CD8-positive, alpha-beta memory T cell (primary cell): Measurements from ENCODE around the gene MIB2. TPM values are rescaled to one million over a fixed set of nuclear protein-coding genes. Genes with fewer than 3 reads are reported as not detected.

Experiments
- CTCF ChIA-PET: fragments of 350-600 bp; sonication (Branson Sonifier 250); formaldehyde crosslinking; loops from one replicate; lab custom pipeline; 2021; ENCODE audit warnings: antibody characterized with exemption; lab: Charles Lee
- POLR2A ChIA-PET: fragments of 350-600 bp; sonication (Branson Sonifier 250); formaldehyde crosslinking; loops from one replicate; lab custom pipeline; 2021; ENCODE audit warnings: antibody characterized with exemption; lab: Charles Lee
- DNase-seq, 5 donors: peaks; one replicate each; pipeline versions ENCODE4 v3.0.0 to v3.0.0-alpha.2; 2020 to 2022; ENCODE audit warnings: mixed read lengths in 1 of 5
- H3K27ac ChIP-seq: one replicate; pipeline ENCODE4 v1.7.0; 2013; ENCODE audit warnings: low read depth, mild to moderate bottlenecking, low read length, moderate library complexity
- H3K27me3 ChIP-seq: 2 replicates; pipeline ENCODE4 v1.7.0; 2013; ENCODE audit warnings: low read length, mild to moderate bottlenecking; ENCODE audit not compliant: insufficient read depth, poor library complexity, severe bottlenecking
- H3K36me3 ChIP-seq: 2 replicates; pipeline ENCODE4 v1.7.0; 2013; ENCODE audit warnings: mild to moderate bottlenecking, low read length, moderate library complexity; ENCODE audit not compliant: insufficient read depth
- H3K4me1 ChIP-seq: 2 replicates; pipeline ENCODE4 v1.7.0; 2013; ENCODE audit warnings: mild to moderate bottlenecking, low read length, moderate library complexity; ENCODE audit not compliant: insufficient read depth
- H3K4me3 ChIP-seq: 2 replicates; pipeline ENCODE4 v1.7.0; 2013; ENCODE audit warnings: mild to moderate bottlenecking, low read length
- H3K9me3 ChIP-seq: 2 replicates; pipeline ENCODE4 v1.7.0; 2013; ENCODE audit warnings: mild to moderate bottlenecking, low read length
- H3K27ac Mint-ChIP-seq, 8 donors: one replicate each; pipeline ENCODE4 v1.8.0; 2020 to 2021; ENCODE audit warnings: mixed read lengths in 8 of 8, mild to moderate bottlenecking in 6 of 8, inconsistent platforms in 3 of 8, moderate library complexity in 3 of 8
- H3K27me3 Mint-ChIP-seq, 2 donors: one replicate each; pipeline ENCODE4 v1.8.0; 2020 to 2021; ENCODE audit warnings: mixed read lengths in 2 of 2, mild to moderate bottlenecking in 1 of 2, moderate library complexity in 1 of 2
- H3K36me3 Mint-ChIP-seq, 3 donors: one replicate each; pipeline ENCODE4 v1.8.0; 2020 to 2021; ENCODE audit warnings: mixed read lengths in 3 of 3, inconsistent platforms in 1 of 3, mild to moderate bottlenecking in 1 of 3
- H3K4me1 Mint-ChIP-seq, 3 donors: one replicate each; pipeline ENCODE4 v1.8.0; 2020 to 2021; ENCODE audit warnings: mixed read lengths in 3 of 3, inconsistent platforms in 1 of 3, mild to moderate bottlenecking in 1 of 3
- H3K4me3 Mint-ChIP-seq, 7 donors: one replicate each; pipeline ENCODE4 v1.8.0; 2020 to 2021; ENCODE audit warnings: mixed read lengths in 7 of 7, mild to moderate bottlenecking in 6 of 7, moderate library complexity in 4 of 7, inconsistent platforms in 2 of 7
- H3K9me3 Mint-ChIP-seq, 5 donors: one replicate each; pipeline ENCODE4 v1.8.0; 2020 to 2022; ENCODE audit warnings: mixed read lengths in 5 of 5, mild to moderate bottlenecking in 3 of 5, moderate library complexity in 2 of 5, inconsistent platforms in 1 of 5
- polyA plus RNA-seq: library from polyadenylated mRNA; unstranded; fragments of 300-500 nt; fragmentation: Illumina TruSeq; gene quantifications from one replicate; pipeline ENCODE4 v1.2.3, GENCODE V29; 2021
- total RNA-seq, 2 experiments: library from RNA; stranded (reverse); gene quantifications; one replicate each; pipeline ENCODE4 v1.2.3, GENCODE V29; 2021

MIB2 gene
- total and polyA plus RNA-seq, 3 experiments from 2014 or later: 40.4 to 46.6 (median 45.7) TPM

- Mint-ChIP-seq H3K27me3 (peaks cover 0 to 2% of the 10 kb centered on the region in 2 donors), H3K9me3 (peaks cover 0 to 2% (median 0%) of the 10 kb centered on the region in 5 donors), H3K27ac (peak overlapping the region in 2 of 8 donors; percentile 22 to 58), H3K4me1 (peaks cover 0 to 27% (median 9%) of the 10 kb centered on the region in 3 donors), H3K4me3 (peak overlapping the region in 1 of 7 donors; percentile 24), H3K36me3 (peaks cover 0 to 8% (median 0%) of the 10 kb centered on the region in 3 donors)
- no peaks in the 10 kb centered on the region for H3K27me3 ChIP-seq
- CTCF ChIA-PET: interaction anchor here (1.5 kb wide), 1 partner anchor 9 kb away, joined by 6 read pairs; no protein-coding TSS in a partner anchor
- DNase-seq: no peak
- POLR2A ChIA-PET: interaction anchor here (1.2 kb wide), 1 partner anchor 9 kb away, joined by 4 read pairs; no protein-coding TSS in a partner anchor
- peaks cover 15% of the 10 kb centered on the region for H3K4me1 ChIP-seq
- no peak overlapping the region for H3K4me3 ChIP-seq
- H3K27ac ChIP-seq: no peak overlapping the region
- no peaks in the 10 kb centered on the region for H3K9me3 ChIP-seq
- peaks cover 4% of the 10 kb centered on the region for H3K36me3 ChIP-seq
Measured at GRCh38 chr1:1620433-1621139, 5.3 kb downstream of the MIB2 start.

GRCh38 chr1:1621173-1622009 is 6.1 kb downstream of the MIB2 start:
- Mint-ChIP-seq H3K4me1 (peaks cover 0 to 32% (median 10%) of the 10 kb centered on the region in 3 donors), H3K4me3 (no peak overlapping the region), H3K27me3 (peaks cover 0 to 2% of the 10 kb centered on the region in 2 donors), H3K27ac (peak overlapping the region in 1 of 8 donors; percentile 62), H3K9me3 (peaks cover 0 to 2% (median 0%) of the 10 kb centered on the region in 5 donors), H3K36me3 (peaks cover 0 to 8% (median 0%) of the 10 kb centered on the region in 3 donors)
- ChIA-PET POLR2A (interaction anchor here (1.2 kb wide), 1 partner anchor 8 kb away, joined by 4 read pairs; no protein-coding TSS in a partner anchor), CTCF (interaction anchor here (1.5 kb wide), 2 partner anchors 8 to 44 kb away, joined by 4 to 6 read pairs; no protein-coding TSS in a partner anchor)
- Histone ChIP-seq H3K27me3 (no peaks in the 10 kb centered on the region), H3K4me1 (peaks cover 13% of the 10 kb centered on the region), H3K4me3 (no peak overlapping the region), H3K36me3 (peaks cover 4% of the 10 kb centered on the region), H3K9me3 (no peaks in the 10 kb centered on the region), H3K27ac (no peak overlapping the region)
- DNase-seq: no peak

- Mint-ChIP-seq H3K36me3 (peaks cover 0 to 6% (median 0%) of the 10 kb centered on the region in 3 donors), H3K4me1 (peaks cover 0 to 23% (median 8%) of the 10 kb centered on the region in 3 donors), H3K4me3 (peak overlapping the region in 1 of 7 donors; percentile 83), H3K27ac (peak overlapping the region in 3 of 8 donors; percentile 22 to 84 (median 62)), H3K9me3 (peaks cover 0 to 2% (median 0%) of the 10 kb centered on the region in 5 donors), H3K27me3 (peaks cover 0 to 2% of the 10 kb centered on the region in 2 donors)
- H3K27me3 ChIP-seq: no peaks in the 10 kb centered on the region
- H3K36me3 ChIP-seq: peaks cover 4% of the 10 kb centered on the region
- POLR2A ChIA-PET: interaction anchor here (1.2 kb wide), 1 partner anchor 7 kb away, joined by 4 read pairs; no protein-coding TSS in a partner anchor
- peak in 1 of 5 donors; percentile 39 for DNase-seq
- no peak overlapping the region for H3K27ac ChIP-seq
- H3K9me3 ChIP-seq: no peaks in the 10 kb centered on the region
- H3K4me1 ChIP-seq: peaks cover 5% of the 10 kb centered on the region
- CTCF ChIA-PET: interaction anchor here (1.5 kb wide), 1 partner anchor 44 kb away, joined by 4 read pairs; no protein-coding TSS in a partner anchor
- H3K4me3 ChIP-seq: no peak overlapping the region
Measured at GRCh38 chr1:1622010-1622787, 6.9 kb downstream of the MIB2 start.

GRCh38 chr1:1622788-1623094 is 7.4 kb downstream of the MIB2 start:
- ChIA-PET CTCF (no interaction called here), POLR2A (no interaction called here)
- H3K4me3 Mint-ChIP-seq: peak overlapping the region in 1 of 7 donors; percentile 83
- Histone ChIP-seq H3K27me3 (no peaks in the 10 kb centered on the region), H3K9me3 (no peaks in the 10 kb centered on the region), H3K4me1 (no peaks in the 10 kb centered on the region), H3K36me3 (peaks cover under 1% of the 10 kb centered on the region), H3K4me3 (no peak overlapping the region), H3K27ac (no peak overlapping the region)
- H3K9me3 Mint-ChIP-seq: no peaks in the 10 kb centered on the region
- peaks cover 0 to 18% (median 8%) of the 10 kb centered on the region in 3 donors for H3K4me1 Mint-ChIP-seq
- peaks cover 0 to 2% (median 0%) of the 10 kb centered on the region in 3 donors for H3K36me3 Mint-ChIP-seq
- peaks cover 0 to 2% of the 10 kb centered on the region in 2 donors for H3K27me3 Mint-ChIP-seq
- peak overlapping the region in 2 of 8 donors; percentile 22 to 62 for H3K27ac Mint-ChIP-seq
- DNase-seq: peak in 1 of 5 donors; percentile 40

- peaks cover 0 to 2% of the 10 kb centered on the region in 2 donors for H3K27me3 Mint-ChIP-seq
- POLR2A ChIA-PET: no interaction called here
- peak overlapping the region in 1 of 7 donors; percentile 83 for H3K4me3 Mint-ChIP-seq
Measured at GRCh38 chr1:1623181-1623630, 7.9 kb downstream of the MIB2 start.

GRCh38 chr1:1623631-1624442 is 8.5 kb downstream of the MIB2 start:
- peak in 1 of 5 donors; percentile 45 for DNase-seq
- no peaks in the 10 kb centered on the region for H3K9me3 Mint-ChIP-seq

More at GRCh38 chr1:1623181-1623630, 7.9 kb downstream of the MIB2 start:
- Mint-ChIP-seq H3K27ac (no peak overlapping the region), H3K4me1 (peaks cover 0 to 18% (median 8%) of the 10 kb centered on the region in 3 donors), H3K36me3 (no peaks in the 10 kb centered on the region), H3K9me3 (no peaks in the 10 kb centered on the region)
- Histone ChIP-seq H3K27ac (no peak overlapping the region), H3K9me3 (no peaks in the 10 kb centered on the region), H3K36me3 (no peaks in the 10 kb centered on the region), H3K27me3 (no peaks in the 10 kb centered on the region), H3K4me3 (no peak overlapping the region), H3K4me1 (no peaks in the 10 kb centered on the region)
- DNase-seq: peak in 1 of 5 donors; percentile 41
- CTCF ChIA-PET: no interaction called here

More at GRCh38 chr1:1623631-1624442, 8.5 kb downstream of the MIB2 start:
- Histone ChIP-seq H3K36me3 (no peaks in the 10 kb centered on the region), H3K4me3 (no peak overlapping the region), H3K27me3 (no peaks in the 10 kb centered on the region), H3K27ac (no peak overlapping the region), H3K4me1 (no peaks in the 10 kb centered on the region), H3K9me3 (no peaks in the 10 kb centered on the region)
- peak overlapping the region in 1 of 8 donors; percentile 29 for H3K27ac Mint-ChIP-seq
- no peak overlapping the region for H3K4me3 Mint-ChIP-seq
- no peaks in the 10 kb centered on the region for H3K36me3 Mint-ChIP-seq
- H3K27me3 Mint-ChIP-seq: peaks cover 0 to 2% of the 10 kb centered on the region in 2 donors
- ChIA-PET CTCF (no interaction called here), POLR2A (no interaction called here)
- peaks cover 0 to 21% (median 8%) of the 10 kb centered on the region in 3 donors for H3K4me1 Mint-ChIP-seq
